ENCODE measurements around the gene MAPK10. TPM values are rescaled to one million over a fixed set of nuclear protein-coding genes. Genes with fewer than 3 reads are reported as not detected.

MAPK10 gene
- polyA plus RNA-seq, 1 donor (not counting 4 experiments of a cell fraction or from before 2014, with no cell fraction given) = 8.2 TPM

DNA sequence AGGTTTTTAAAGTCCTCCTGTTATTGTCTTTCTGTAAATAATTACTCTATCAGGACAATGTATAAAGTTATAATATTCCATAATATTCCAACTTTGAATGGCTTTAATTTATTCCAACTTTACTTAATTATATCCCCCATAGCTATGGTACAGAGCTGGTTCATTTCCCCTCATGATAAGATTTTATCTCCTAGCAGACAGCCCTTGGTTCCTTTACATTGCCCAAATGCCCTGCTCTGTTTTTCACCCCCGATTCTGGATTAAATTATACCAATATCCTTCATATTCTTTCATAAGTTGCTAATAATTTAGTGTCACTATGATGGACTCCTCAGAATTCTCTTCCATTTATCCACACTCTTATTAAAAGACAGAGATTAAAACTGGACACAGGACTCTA is 340.5 kb downstream of the MAPK10 start:
- Histone ChIP-seq H3K27me3 (ENCODE audit: control insufficient read depth, extremely low read depth, insufficient read depth, low read length) (no peaks in the 10 kb centered on the region), H4K20me1 (ENCODE audit: control insufficient read depth, extremely low read depth, insufficient read depth, low read length) (no peaks in the 10 kb centered on the region), H2AFZ (ENCODE audit: control insufficient read depth, low read length) (no peak overlapping the region), H3K27ac (ENCODE audit: control insufficient read depth, insufficient read depth, low read length) (no peak overlapping the region), H3K4me2 (ENCODE audit: control insufficient read depth, extremely low read depth, insufficient read depth, low read depth, low read length) (no peak overlapping the region), H3K9ac (ENCODE audit: control insufficient read depth, extremely low read depth, insufficient read depth, low read length) (no peak overlapping the region), H3K4me3 (ENCODE audit: control insufficient read depth in 2 of 3, extremely low read depth in 1 of 3, insufficient read depth in 2 of 3, low read depth in 1 of 3, low read length in 3 of 3) (no peak overlapping the region), H3K79me2 (ENCODE audit: control insufficient read depth, insufficient read depth, low read length) (no peaks in the 10 kb centered on the region), H3K9me3 (ENCODE audit: control insufficient read depth, low read depth, low read length) (no peaks in the 10 kb centered on the region), H3K9me1 (ENCODE audit: control insufficient read depth, extremely low read depth, insufficient read depth, low read length) (no peaks in the 10 kb centered on the region), H3K36me3 (ENCODE audit: control insufficient read depth in 2 of 2, extremely low read depth in 1 of 2, insufficient read depth in 2 of 2, low read length in 2 of 2) (no peaks in the 10 kb centered on the region), H3K4me1 (ENCODE audit: control insufficient read depth, extremely low read depth, insufficient read depth, low read length) (no peaks in the 10 kb centered on the region)
- TF ChIP-seq EZH2 (IDR thresholded peaks at IDR 0.05; ENCODE audit: low read length) = no peak
- TF ChIP-seq CTCF (optimal IDR thresholded peaks at IDR 0.05 in 1 of 3, IDR thresholded peaks at IDR 0.05 in 1 of 3, conservative IDR thresholded peaks at IDR 0.05 in 1 of 3; ENCODE audit: extremely low read depth in 1 of 3, insufficient read depth in 2 of 3, low read length in 3 of 3) = no peak
- dilution Hi-C loops (cut with MboI; ENCODE audit: extremely low pct_ligation_motif_present, low sequenced_read_pairs) = no loop called here
- DNase-seq (ENCODE audit: low read depth, low spot score) (no peak), FAIRE-seq (no peak)

- peak; percentile 5 for FAIRE-seq
- H3K4me2 ChIP-seq (ENCODE audit: control insufficient read depth, extremely low read depth, insufficient read depth, low read depth, low read length) = no peak overlapping the region
- DNase-seq (ENCODE audit: low read depth, low spot score) = no peak
- H2AFZ ChIP-seq (ENCODE audit: control insufficient read depth, low read length) = no peak overlapping the region
- H3K27ac ChIP-seq (ENCODE audit: control insufficient read depth, insufficient read depth, low read length) = no peak overlapping the region
- H3K79me2 ChIP-seq (ENCODE audit: control insufficient read depth, insufficient read depth, low read length) = no peaks in the 10 kb centered on the region
- H4K20me1 ChIP-seq (ENCODE audit: control insufficient read depth, extremely low read depth, insufficient read depth, low read length) = no peaks in the 10 kb centered on the region
- no peak for TF ChIP-seq EZH2 (IDR thresholded peaks at IDR 0.05; ENCODE audit: low read length)
- TF ChIP-seq CTCF (optimal IDR thresholded peaks at IDR 0.05 in 1 of 3, IDR thresholded peaks at IDR 0.05 in 1 of 3, conservative IDR thresholded peaks at IDR 0.05 in 1 of 3; ENCODE audit: extremely low read depth in 1 of 3, insufficient read depth in 2 of 3, low read length in 3 of 3) = no peak
- dilution Hi-C loops (cut with MboI; ENCODE audit: extremely low pct_ligation_motif_present, low sequenced_read_pairs) = no loop called here
- H3K4me3 ChIP-seq (ENCODE audit: control insufficient read depth in 2 of 3, extremely low read depth in 1 of 3, insufficient read depth in 2 of 3, low read depth in 1 of 3, low read length in 3 of 3) = no peak overlapping the region
- H3K9me3 ChIP-seq (ENCODE audit: control insufficient read depth, low read depth, low read length) = no peaks in the 10 kb centered on the region
- no peak overlapping the region for H3K9ac ChIP-seq (ENCODE audit: control insufficient read depth, extremely low read depth, insufficient read depth, low read length)
- no peaks in the 10 kb centered on the region for H3K36me3 ChIP-seq (ENCODE audit: control insufficient read depth in 2 of 2, extremely low read depth in 1 of 2, insufficient read depth in 2 of 2, low read length in 2 of 2)
- H3K27me3 ChIP-seq (ENCODE audit: control insufficient read depth, extremely low read depth, insufficient read depth, low read length) = no peaks in the 10 kb centered on the region
- no peaks in the 10 kb centered on the region for H3K4me1 ChIP-seq (ENCODE audit: control insufficient read depth, extremely low read depth, insufficient read depth, low read length)
- H3K9me1 ChIP-seq (ENCODE audit: control insufficient read depth, extremely low read depth, insufficient read depth, low read length) = no peaks in the 10 kb centered on the region
Measured at GRCh38 chr4:86015412-86016350, 344.2 kb downstream of the MAPK10 start.

Data from keratinocyte (primary cell).